ENCODE data around the gene EML6.

DNA sequence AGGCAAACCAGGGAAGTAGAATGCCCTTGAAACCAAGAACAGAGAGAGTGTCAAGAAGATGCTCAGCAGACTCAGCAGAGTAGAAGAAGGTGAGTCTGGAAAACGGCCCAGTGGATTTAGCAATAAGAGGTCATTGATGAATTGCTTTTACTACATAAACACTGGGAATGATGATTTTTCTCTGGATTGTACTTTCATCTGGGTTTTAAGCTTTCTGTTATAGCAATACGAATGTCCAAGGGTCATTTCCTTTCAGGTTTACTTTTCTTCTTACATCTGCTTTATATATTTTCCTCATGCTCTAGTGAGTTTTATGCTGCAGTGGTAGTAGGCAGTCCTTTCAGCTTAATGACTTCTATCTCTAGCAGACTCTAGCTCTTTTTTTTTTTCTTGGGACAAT is 16.9 kb downstream of the EML6 start:
- TF ChIP-seq, protein P1, sequence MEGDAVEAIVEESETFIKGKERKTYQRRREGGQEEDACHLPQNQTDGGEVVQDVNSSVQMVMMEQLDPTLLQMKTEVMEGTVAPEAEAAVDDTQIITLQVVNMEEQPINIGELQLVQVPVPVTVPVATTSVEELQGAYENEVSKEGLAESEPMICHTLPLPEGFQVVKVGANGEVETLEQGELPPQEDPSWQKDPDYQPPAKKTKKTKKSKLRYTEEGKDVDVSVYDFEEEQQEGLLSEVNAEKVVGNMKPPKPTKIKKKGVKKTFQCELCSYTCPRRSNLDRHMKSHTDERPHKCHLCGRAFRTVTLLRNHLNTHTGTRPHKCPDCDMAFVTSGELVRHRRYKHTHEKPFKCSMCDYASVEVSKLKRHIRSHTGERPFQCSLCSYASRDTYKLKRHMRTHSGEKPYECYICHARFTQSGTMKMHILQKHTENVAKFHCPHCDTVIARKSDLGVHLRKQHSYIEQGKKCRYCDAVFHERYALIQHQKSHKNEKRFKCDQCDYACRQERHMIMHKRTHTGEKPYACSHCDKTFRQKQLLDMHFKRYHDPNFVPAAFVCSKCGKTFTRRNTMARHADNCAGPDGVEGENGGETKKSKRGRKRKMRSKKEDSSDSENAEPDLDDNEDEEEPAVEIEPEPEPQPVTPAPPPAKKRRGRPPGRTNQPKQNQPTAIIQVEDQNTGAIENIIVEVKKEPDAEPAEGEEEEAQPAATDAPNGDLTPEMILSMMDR (optimal IDR thresholded peaks at IDR 0.05 in 1 of 3, IDR thresholded peaks at IDR 0.05 in 1 of 3, conservative IDR thresholded peaks at IDR 0.05 in 1 of 3; ENCODE audit: extremely low read depth in 1 of 3, insufficient read depth in 2 of 3, low read length in 3 of 3): no peak
- TF ChIP-seq EZH2 (IDR thresholded peaks at IDR 0.05; ENCODE audit: low read length): no peak

Data from keratinocyte (primary cell).